Fibroblast of skin of back (primary cell): ENCODE results near the gene POU1F1. TPM values are rescaled to one million over a fixed set of nuclear protein-coding genes. Genes with fewer than 3 reads are reported as not detected.
"Not testable (repeated sequence)": the region's sequence is repeated elsewhere in the genome, so short reads cannot be mapped to it uniquely, and the experiment has no call there.

Experiments
- DNase-seq: peaks from one replicate; pipeline ENCODE4 v3.0.0-alpha.2; 2013
- polyA plus RNA-seq, 2 experiments: library from polyadenylated mRNA; unstranded; fragments of 120-200 nt; gene quantifications; one replicate each; pipeline ENCODE4 v1.2.1, GENCODE V29; 2013; ENCODE audit not compliant: insufficient read length in 2 of 2

POU1F1 gene
- not detected for polyA plus RNA-seq (2013, experiment 1 of 2; ENCODE audit: insufficient read length)
- not detected for polyA plus RNA-seq (2013, experiment 2 of 2; ENCODE audit: insufficient read length)

- DNase-seq: no peak
These were observed at the start of gene POU1F1 for GRCh38 chr3:87276484-87276883. POU1F1 (minus strand) TSS chr3:87276584; CDS start chr3:87276462, 122 bp downstream.

- DNase-seq: no peak
These were observed 48.2 kb upstream of the POU1F1 start for GRCh38 chr3:87324609-87325008.

GRCh38 chr3:87320756-87321626, 44.6 kb upstream of the POU1F1 start:
- no peak for DNase-seq

GRCh38 chr3:87318617-87319021, 42.2 kb upstream of the POU1F1 start:
- DNase-seq: peak; percentile 15

GRCh38 chr3:87317779-87318178, 41.4 kb upstream of the POU1F1 start:
- no peak for DNase-seq

- DNase-seq: no peak
These were observed 37.3 kb upstream of the POU1F1 start for GRCh38 chr3:87313641-87314040.

- DNase-seq: no peak
These were observed 34.9 kb upstream of the POU1F1 start for GRCh38 chr3:87311309-87311708.

GRCh38 chr3:87309601-87310000, 33.2 kb upstream of the POU1F1 start:
- no peak for DNase-seq

GRCh38 chr3:87307805-87308204, 31.4 kb upstream of the POU1F1 start:
- DNase-seq: peak; percentile 2

- no peak for DNase-seq
These were observed 29.1 kb upstream of the POU1F1 start for GRCh38 chr3:87305517-87305916.

- not testable (repeated sequence) for DNase-seq
These were observed 28.6 kb upstream of the POU1F1 start for GRCh38 chr3:87305031-87305430.

- DNase-seq: peak; percentile 48
These were observed 21.8 kb upstream of the POU1F1 start for GRCh38 chr3:87298111-87298718.

GRCh38 chr3:87288446-87288845, 12.1 kb upstream of the POU1F1 start:
- no peak for DNase-seq

- DNase-seq: peak; percentile 61
These were observed 10.6 kb upstream of the POU1F1 start for GRCh38 chr3:87287011-87287410.

GRCh38 chr3:87272718-87273341, 3.6 kb downstream of the POU1F1 start:
- no peak for DNase-seq

- peak; percentile 5 for DNase-seq
These were observed 5.3 kb downstream of the POU1F1 start for GRCh38 chr3:87270908-87271700.

- no peak for DNase-seq
These were observed 6.7 kb downstream of the POU1F1 start for GRCh38 chr3:87269723-87270122.

- DNase-seq: peak; percentile 1
These were observed 7.7 kb downstream of the POU1F1 start for GRCh38 chr3:87268646-87269211.

- DNase-seq: no peak
These were observed 8.3 kb downstream of the POU1F1 start for GRCh38 chr3:87267953-87268645.

GRCh38 chr3:87261925-87262324, 14.5 kb downstream of the POU1F1 start:
- no peak for DNase-seq

GRCh38 chr3:87260270-87260669, 16.1 kb downstream of the POU1F1 start:
- peak; percentile 56 for DNase-seq
